Keratinocyte (primary cell): ENCODE measurements around the gene SLC38A7. TPM values are rescaled to one million over a fixed set of nuclear protein-coding genes. Genes with fewer than 3 reads are reported as not detected.

Experiments
- DNase-seq: peaks from one replicate; pipeline ENCODE4 v3.0.0-alpha.2; 2011; ENCODE audit warnings: low read depth, missing footprints, low spot score
- FAIRE-seq: peaks from 2 replicates; lab custom pipeline; 2011; peaks lifted over from hg19 to GRCh38; lab: Jason Lieb, UNC
- H2AFZ ChIP-seq: 2 replicates; pipeline ENCODE4 v1.6.0; 2012; ENCODE audit warnings: low read length, control low read depth, inconsistent platforms; ENCODE audit not compliant: control insufficient read depth
- H3K27ac ChIP-seq: 2 replicates; pipeline ENCODE4 v1.5.1; 2011; ENCODE audit warnings: low read length; ENCODE audit not compliant: control insufficient read depth, insufficient read depth
- H3K27me3 ChIP-seq: 3 replicates; pipeline ENCODE4 v1.6.0; 2011; ENCODE audit warnings: low read length; ENCODE audit not compliant: control insufficient read depth, insufficient read depth; ENCODE audit errors: extremely low read depth
- H3K36me3 ChIP-seq, 2 experiments: 2 replicates in 1 of 2; 3 replicates in 1 of 2; pipeline ENCODE4 v1.5.1; 2011; ENCODE audit warnings: low read length in 2 of 2, mild to moderate bottlenecking in 1 of 2; ENCODE audit not compliant: control insufficient read depth in 2 of 2, insufficient read depth in 2 of 2; ENCODE audit errors: extremely low read depth in 1 of 2
- H3K4me1 ChIP-seq: 3 replicates; pipeline ENCODE4 v1.5.1; 2011; ENCODE audit warnings: low read length; ENCODE audit not compliant: control insufficient read depth, insufficient read depth; ENCODE audit errors: extremely low read depth
- H3K4me2 ChIP-seq: 3 replicates; pipeline ENCODE4 v1.6.0; 2011; ENCODE audit warnings: low read depth, low read length; ENCODE audit not compliant: control insufficient read depth, insufficient read depth; ENCODE audit errors: extremely low read depth
- H3K4me3 ChIP-seq, 3 experiments: fragments of 200-600 bp in 1 of 3; sonication (generic) in 1 of 3; 2 replicates in 2 of 3; 3 replicates in 1 of 3; pipeline ENCODE4 v1.5.1; 2011 to 2016; ENCODE audit warnings: low read length in 3 of 3, mild to moderate bottlenecking in 3 of 3, control low read depth in 2 of 3, inconsistent platforms in 1 of 3, low read depth in 1 of 3, mixed read lengths in 1 of 3, mixed run types in 1 of 3, moderate library complexity in 1 of 3; ENCODE audit not compliant: control insufficient read depth in 2 of 3, insufficient read depth in 2 of 3; ENCODE audit errors: extremely low read depth in 1 of 3
- H3K79me2 ChIP-seq: 2 replicates; pipeline ENCODE4 v1.6.0; 2012; ENCODE audit warnings: low read length; ENCODE audit not compliant: control insufficient read depth, insufficient read depth
- H3K9ac ChIP-seq: 3 replicates; pipeline ENCODE4 v1.6.0; 2011; ENCODE audit warnings: low read length; ENCODE audit not compliant: control insufficient read depth, insufficient read depth; ENCODE audit errors: extremely low read depth
- H3K9me1 ChIP-seq: 3 replicates; pipeline ENCODE4 v1.6.0; 2011; ENCODE audit warnings: low read length; ENCODE audit not compliant: control insufficient read depth, insufficient read depth; ENCODE audit errors: extremely low read depth
- H3K9me3 ChIP-seq: 2 replicates; pipeline ENCODE4 v1.5.1; 2012; ENCODE audit warnings: low read depth, low read length; ENCODE audit not compliant: control insufficient read depth
- H4K20me1 ChIP-seq: 3 replicates; pipeline ENCODE4 v1.6.0; 2011; ENCODE audit warnings: low read length; ENCODE audit not compliant: control insufficient read depth, insufficient read depth; ENCODE audit errors: extremely low read depth
- EZH2 ChIP-seq: IDR thresholded peaks from one replicate; pipeline ENCODE4 v1.6.1; 2012; ENCODE audit warnings: inconsistent platforms, mild to moderate bottlenecking, low read length, moderate library complexity
- dilution Hi-C: fragments of 300-500 bp; cut with MboI; formaldehyde crosslinking; loops from one replicate; pipeline ENCODE4 v1.7.0; 2020; ENCODE audit warnings: low sequenced_read_pairs; ENCODE audit not compliant: extremely low pct_ligation_motif_present
- polyA plus RNA-seq, 5 experiments: library from polyadenylated mRNA; depleted of rRNA in 3 of 5; stranded (reverse) in 3 of 5; stranded (forward) in 1 of 5; unstranded in 1 of 5; fragments of >200 nt; gene quantifications; 1 replicate in 1 of 5; 2 replicates in 3 of 5; 3 replicates in 1 of 5; pipeline versions ENCODE4 v1.2.1 to v1.2.3, GENCODE V29; 2011 to 2012; ENCODE audit warnings: missing spikeins in 2 of 5, low read depth in 1 of 5, low replicate concordance in 1 of 5
- TF ChIP-seq, protein P1 (sequence below), 3 experiments: IDR thresholded peaks in 1 of 3; conservative IDR thresholded peaks in 1 of 3; optimal IDR thresholded peaks in 1 of 3; 2 replicates in 2 of 3; 3 replicates in 1 of 3; pipeline versions ENCODE3 to v1.5.1; 2011; ENCODE audit warnings: low read length in 3 of 3, mild to moderate bottlenecking in 3 of 3, moderate library complexity in 2 of 3, control low read depth in 1 of 3, inconsistent platforms in 1 of 3; ENCODE audit not compliant: insufficient read depth in 2 of 3; ENCODE audit errors: extremely low read depth in 1 of 3

SLC38A7 gene
- polyA plus RNA-seq, 1 donor (not counting 4 experiments of a cell fraction or from before 2014, with no cell fraction given) = 11.2 TPM

- H3K4me3 ChIP-seq = no peak overlapping the region
- FAIRE-seq = no peak
- DNase-seq = no peak
- H4K20me1 ChIP-seq = no peaks in the 10 kb centered on the region
- no peaks in the 10 kb centered on the region for H3K79me2 ChIP-seq
- H3K27me3 ChIP-seq = no peaks in the 10 kb centered on the region
- H3K9me1 ChIP-seq = no peaks in the 10 kb centered on the region
- no peaks in the 10 kb centered on the region for H3K36me3 ChIP-seq
- no peak overlapping the region for H3K9ac ChIP-seq
- no peak overlapping the region for H2AFZ ChIP-seq
- H3K4me1 ChIP-seq = no peaks in the 10 kb centered on the region
- H3K9me3 ChIP-seq = no peaks in the 10 kb centered on the region
- no peak overlapping the region for H3K27ac ChIP-seq
- no peak overlapping the region for H3K4me2 ChIP-seq
- dilution Hi-C loops = no loop called here
- TF ChIP-seq, protein P1, sequence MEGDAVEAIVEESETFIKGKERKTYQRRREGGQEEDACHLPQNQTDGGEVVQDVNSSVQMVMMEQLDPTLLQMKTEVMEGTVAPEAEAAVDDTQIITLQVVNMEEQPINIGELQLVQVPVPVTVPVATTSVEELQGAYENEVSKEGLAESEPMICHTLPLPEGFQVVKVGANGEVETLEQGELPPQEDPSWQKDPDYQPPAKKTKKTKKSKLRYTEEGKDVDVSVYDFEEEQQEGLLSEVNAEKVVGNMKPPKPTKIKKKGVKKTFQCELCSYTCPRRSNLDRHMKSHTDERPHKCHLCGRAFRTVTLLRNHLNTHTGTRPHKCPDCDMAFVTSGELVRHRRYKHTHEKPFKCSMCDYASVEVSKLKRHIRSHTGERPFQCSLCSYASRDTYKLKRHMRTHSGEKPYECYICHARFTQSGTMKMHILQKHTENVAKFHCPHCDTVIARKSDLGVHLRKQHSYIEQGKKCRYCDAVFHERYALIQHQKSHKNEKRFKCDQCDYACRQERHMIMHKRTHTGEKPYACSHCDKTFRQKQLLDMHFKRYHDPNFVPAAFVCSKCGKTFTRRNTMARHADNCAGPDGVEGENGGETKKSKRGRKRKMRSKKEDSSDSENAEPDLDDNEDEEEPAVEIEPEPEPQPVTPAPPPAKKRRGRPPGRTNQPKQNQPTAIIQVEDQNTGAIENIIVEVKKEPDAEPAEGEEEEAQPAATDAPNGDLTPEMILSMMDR (optimal IDR thresholded peaks at IDR 0.05 in 1 of 3, IDR thresholded peaks at IDR 0.05 in 1 of 3, conservative IDR thresholded peaks at IDR 0.05 in 1 of 3; ENCODE audit: extremely low read depth in 1 of 3, insufficient read depth in 2 of 3, low read length in 3 of 3) = no peak
- TF ChIP-seq EZH2 = no peak
Measured at GRCh38 chr16:58658796-58659211, 25.8 kb downstream of the SLC38A7 start.

DNA sequence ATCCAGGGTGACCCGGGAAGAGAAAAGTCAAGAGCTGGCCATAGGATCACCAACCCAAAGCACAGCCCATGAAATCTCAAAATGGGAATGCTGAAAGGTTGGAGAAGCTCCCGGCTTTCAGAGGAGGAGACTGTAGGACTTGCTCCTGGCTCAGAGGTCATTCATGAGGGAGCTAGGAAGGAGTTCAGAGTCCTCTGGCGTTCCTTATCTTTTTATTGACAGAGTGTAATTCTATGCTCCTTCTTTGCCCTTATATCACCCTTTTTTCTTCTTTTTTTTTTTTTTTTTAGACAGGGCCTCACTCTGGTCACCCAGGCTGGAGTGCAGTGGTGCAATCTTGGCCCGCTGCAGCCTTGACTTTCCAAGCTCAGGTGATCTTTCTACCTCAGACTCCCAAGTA is 27.7 kb downstream of the SLC38A7 start:
- no peak for FAIRE-seq

More for the DNA sequence above, 27.7 kb downstream of the SLC38A7 start:
- Histone ChIP-seq H3K27ac (no peak overlapping the region), H3K4me1 (peaks cover 2% of the 10 kb centered on the region), H3K9me3 (no peaks in the 10 kb centered on the region), H3K79me2 (no peaks in the 10 kb centered on the region), H4K20me1 (no peaks in the 10 kb centered on the region), H3K36me3 (no peaks in the 10 kb centered on the region), H3K4me2 (no peak overlapping the region), H2AFZ (no peak overlapping the region), H3K9ac (no peak overlapping the region), H3K27me3 (no peaks in the 10 kb centered on the region), H3K4me3 (no peak overlapping the region), H3K9me1 (no peaks in the 10 kb centered on the region)
- TF ChIP-seq, protein P1 (optimal IDR thresholded peaks at IDR 0.05 in 1 of 3, IDR thresholded peaks at IDR 0.05 in 1 of 3, conservative IDR thresholded peaks at IDR 0.05 in 1 of 3; ENCODE audit: extremely low read depth in 1 of 3, insufficient read depth in 2 of 3, low read length in 3 of 3) = no peak
- no peak for TF ChIP-seq EZH2
- no peak for DNase-seq
- dilution Hi-C loops = no loop called here
